Parathyroid adenoma (tissue), 2 donors: ENCODE results near the gene SLC16A2.

Experiments used
- H2AFZ ChIP-seq: fragments of 300-600 bp; sonication (generic); one replicate; pipeline ENCODE4 v1.7.0; 2017; ENCODE audit warnings: antibody characterized with exemption, mild to moderate bottlenecking
- H3K27ac ChIP-seq: fragments of 300-600 bp; sonication (generic); one replicate; pipeline ENCODE4 v1.7.0; 2017
- H3K27me3 ChIP-seq: fragments of 300-600 bp; sonication (generic); one replicate; pipeline ENCODE4 v1.7.0; 2017; ENCODE audit warnings: low read length; ENCODE audit not compliant: control insufficient read depth, insufficient read depth
- H3K36me3 ChIP-seq: fragments of 300-600 bp; sonication (generic); one replicate; pipeline ENCODE4 v1.7.0; 2017; ENCODE audit warnings: low read length; ENCODE audit not compliant: control insufficient read depth, insufficient read depth
- H3K4me1 ChIP-seq: fragments of 300-600 bp; sonication (generic); one replicate; pipeline ENCODE4 v1.7.0; 2017; ENCODE audit warnings: control low read depth
- H3K4me2 ChIP-seq: fragments of 300-600 bp; sonication (generic); one replicate; pipeline ENCODE4 v1.7.0; 2017; ENCODE audit warnings: low read length
- H3K4me3 ChIP-seq: fragments of 300-600 bp; sonication (generic); one replicate; pipeline ENCODE4 v1.7.0; 2017; ENCODE audit warnings: low read depth, low read length
- H3K79me2 ChIP-seq: fragments of 300-600 bp; sonication (generic); one replicate; pipeline ENCODE4 v1.7.0; 2017; ENCODE audit warnings: control low read depth
- H3K9ac ChIP-seq: fragments of 300-600 bp; sonication (generic); one replicate; pipeline ENCODE4 v1.7.0; 2017; ENCODE audit warnings: mild to moderate bottlenecking
- H3K9me3 ChIP-seq: fragments of 300-600 bp; sonication (generic); one replicate; pipeline ENCODE4 v1.7.0; 2017; ENCODE audit warnings: low read length; ENCODE audit not compliant: control insufficient read depth
- CTCF ChIP-seq: fragments of 300-600 bp; sonication (generic); IDR thresholded peaks from one replicate; pipeline ENCODE4 v1.7.0; 2017; ENCODE audit warnings: antibody characterized with exemption, mild to moderate bottlenecking
- donor health status: primary hyperparathyroidism.

SLC16A2 gene

GRCh38 chrX:74546984-74547383, 125.7 kb downstream of the SLC16A2 start:
- no peaks in the 10 kb centered on the region for H3K4me1 ChIP-seq
- no peak for TF ChIP-seq CTCF
- no peaks in the 10 kb centered on the region for H3K27me3 ChIP-seq

GRCh38 chrX:74550295-74550802, 129.1 kb downstream of the SLC16A2 start:
- Histone ChIP-seq H3K9ac (no peak overlapping the region), H3K4me3 (no peak overlapping the region), H3K27ac (no peak overlapping the region), H3K36me3 (no peaks in the 10 kb centered on the region), H3K79me2 (no peaks in the 10 kb centered on the region), H3K9me3 (no peaks in the 10 kb centered on the region), H3K4me1 (no peaks in the 10 kb centered on the region), H3K4me2 (peak overlapping the region; percentile 53), H2AFZ (peak overlapping the region; percentile 84), H3K27me3 (no peaks in the 10 kb centered on the region)
- peak; percentile 94 for TF ChIP-seq CTCF

More at GRCh38 chrX:74546984-74547383, 125.7 kb downstream of the SLC16A2 start:
- Histone ChIP-seq H3K9me3 (no peaks in the 10 kb centered on the region), H3K36me3 (no peaks in the 10 kb centered on the region), H3K27ac (no peak overlapping the region), H2AFZ (no peak overlapping the region), H3K9ac (no peak overlapping the region), H3K79me2 (no peaks in the 10 kb centered on the region), H3K4me2 (no peak overlapping the region), H3K4me3 (no peak overlapping the region)

- Histone ChIP-seq H3K36me3 (no peaks in the 10 kb centered on the region), H3K27ac (no peak overlapping the region), H3K4me1 (no peaks in the 10 kb centered on the region), H3K27me3 (no peaks in the 10 kb centered on the region), H3K9me3 (no peaks in the 10 kb centered on the region), H3K9ac (no peak overlapping the region), H3K79me2 (no peaks in the 10 kb centered on the region), H3K4me3 (no peak overlapping the region), H3K4me2 (no peak overlapping the region), H2AFZ (no peak overlapping the region)
- no peak for TF ChIP-seq CTCF
These were observed 130.6 kb downstream of the SLC16A2 start for GRCh38 chrX:74551934-74552333.

GRCh38 chrX:74557378-74557777, 136.1 kb downstream of the SLC16A2 start:
- H2AFZ ChIP-seq, result no peak overlapping the region
- H3K27me3 ChIP-seq, result no peaks in the 10 kb centered on the region
- no peaks in the 10 kb centered on the region for H3K4me1 ChIP-seq
- no peaks in the 10 kb centered on the region for H3K9me3 ChIP-seq
- H3K36me3 ChIP-seq, result no peaks in the 10 kb centered on the region
- no peak for TF ChIP-seq CTCF
- H3K9ac ChIP-seq, result no peak overlapping the region
- no peak overlapping the region for H3K4me2 ChIP-seq
- H3K79me2 ChIP-seq, result no peaks in the 10 kb centered on the region
- no peak overlapping the region for H3K4me3 ChIP-seq
- H3K27ac ChIP-seq, result no peak overlapping the region

GRCh38 chrX:74578137-74578536, 156.8 kb downstream of the SLC16A2 start:
- Histone ChIP-seq H3K9me3 (no peaks in the 10 kb centered on the region), H3K4me2 (no peak overlapping the region), H3K27ac (no peak overlapping the region), H2AFZ (no peak overlapping the region), H3K4me1 (no peaks in the 10 kb centered on the region), H3K36me3 (no peaks in the 10 kb centered on the region), H3K79me2 (no peaks in the 10 kb centered on the region), H3K27me3 (no peaks in the 10 kb centered on the region), H3K9ac (no peak overlapping the region), H3K4me3 (no peak overlapping the region)
- no peak for TF ChIP-seq CTCF
